Activated CD4-positive, alpha-beta T cell treated with anti-CD3 and anti-CD28 coated beads, Interleukin-2, amount 50 U/mL, for 1 hour (primary cell): Measurements from ENCODE around the gene GRIN2A.

Experiments
- DNase-seq: peaks from one replicate; pipeline ENCODE4 v3.0.0-alpha.2; 2020

The GRIN2A gene

DNA sequence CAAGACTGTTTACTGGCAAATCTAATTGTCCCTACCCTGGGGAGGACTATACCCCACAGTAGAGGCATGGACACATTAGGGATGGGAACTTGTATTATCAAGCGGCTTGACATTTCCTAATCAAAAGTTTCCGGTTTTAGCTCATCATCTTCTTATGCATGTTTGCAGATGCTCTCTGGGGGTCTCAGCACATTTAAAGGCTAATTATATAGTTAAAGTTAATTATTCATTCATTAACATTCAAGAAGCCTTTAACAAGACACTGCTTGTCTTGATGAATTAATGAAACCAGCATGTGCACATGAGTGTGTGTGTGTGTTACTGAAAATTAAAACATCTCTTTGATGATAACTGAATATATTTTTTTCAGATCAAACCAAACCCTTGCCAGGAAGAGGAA is 377.1 kb downstream of the GRIN2A start:
- no peak for DNase-seq

DNA sequence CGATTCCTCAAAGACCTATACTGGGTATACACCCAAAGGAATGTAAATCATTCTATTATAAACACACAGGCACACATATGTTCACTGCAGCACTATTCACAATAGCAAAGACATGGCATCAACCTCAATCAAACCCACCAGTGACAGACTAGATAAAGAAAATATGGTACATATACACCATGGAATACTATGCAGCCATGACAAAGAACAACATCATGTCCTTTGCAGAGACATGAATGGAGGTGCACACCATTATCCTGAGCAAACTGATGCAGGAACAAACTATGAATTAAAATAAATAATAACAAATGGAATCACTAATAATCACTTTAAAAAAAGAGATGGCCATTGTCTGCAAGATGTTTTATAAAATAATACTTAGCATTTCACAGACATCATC is 380.1 kb downstream of the GRIN2A start:
- no peak for DNase-seq

DNA sequence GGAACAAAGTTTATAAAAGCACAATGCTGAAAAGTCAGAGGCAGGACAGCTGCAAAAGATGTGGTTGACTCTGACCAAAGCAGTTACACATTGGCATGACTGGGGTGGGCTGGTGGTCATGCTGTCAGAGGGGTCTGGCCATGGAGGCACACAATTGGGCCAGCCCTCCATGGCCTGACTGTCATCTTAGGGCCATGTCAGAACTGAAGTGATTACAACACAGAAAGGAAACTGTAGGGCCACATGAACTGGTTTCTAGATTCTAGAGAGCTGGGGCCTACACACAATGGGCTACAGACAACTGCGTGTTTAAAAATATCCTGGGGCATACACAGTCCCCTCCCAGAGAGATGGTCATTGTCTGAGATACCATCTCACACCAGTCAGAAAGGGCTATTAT is 380.6 kb downstream of the GRIN2A start:
- no peak for DNase-seq

DNA sequence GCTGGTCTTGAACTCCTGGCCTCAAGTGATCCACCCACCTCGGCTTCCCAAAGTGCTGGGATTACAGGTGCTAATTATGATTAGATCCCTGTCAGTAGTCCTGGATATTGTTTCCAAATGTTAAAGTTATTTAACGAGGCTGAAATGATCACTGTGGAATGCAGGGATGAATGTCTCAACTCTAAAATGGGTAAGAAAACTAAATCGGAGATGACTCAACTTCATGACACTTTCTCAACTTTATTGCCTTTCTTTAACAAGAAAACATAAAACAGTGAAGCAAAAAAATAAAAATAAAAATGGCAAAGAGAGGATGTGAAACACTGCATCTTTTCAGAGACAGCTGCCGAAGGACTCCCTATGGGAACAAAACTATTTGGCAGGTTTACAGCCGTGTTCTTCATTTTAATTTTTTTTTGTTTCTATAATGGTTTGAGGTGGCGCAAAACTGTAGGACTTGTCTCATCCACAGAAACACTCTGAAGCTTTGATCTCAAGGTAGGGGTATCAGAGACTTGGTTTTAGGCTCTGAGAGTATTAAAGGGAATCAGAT is 382.0 kb downstream of the GRIN2A start:
- no peak for DNase-seq

DNA sequence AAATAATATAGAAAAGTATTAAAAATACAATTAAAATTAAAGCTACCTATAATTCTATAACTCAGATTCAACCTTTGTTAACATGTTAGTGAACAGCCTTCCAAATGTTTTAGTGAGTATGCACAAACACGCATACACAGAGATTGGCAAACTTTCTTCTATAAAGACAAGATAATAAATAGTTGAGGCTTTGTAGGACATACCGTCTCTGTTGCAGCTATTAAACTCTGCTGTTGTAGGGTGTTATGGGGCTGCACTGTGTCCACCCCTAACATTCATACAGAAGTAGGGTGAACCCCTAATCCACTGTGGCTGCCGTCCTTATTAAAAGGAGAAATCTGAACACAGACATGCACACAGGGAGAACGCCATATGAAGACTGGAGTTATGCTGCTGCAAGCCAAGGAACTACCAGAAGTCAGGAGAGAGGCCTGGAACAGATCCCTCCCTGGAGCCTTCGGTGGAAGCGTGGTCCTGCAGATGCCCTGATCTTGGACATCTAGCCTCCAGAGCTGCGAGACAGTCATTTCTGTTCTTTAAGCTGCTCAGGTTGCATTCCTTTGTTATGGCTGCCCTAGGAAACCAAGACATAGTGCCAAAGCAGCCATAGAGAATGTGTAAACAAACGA is 383.2 kb downstream of the GRIN2A start:
- DNase-seq: no peak

DNA sequence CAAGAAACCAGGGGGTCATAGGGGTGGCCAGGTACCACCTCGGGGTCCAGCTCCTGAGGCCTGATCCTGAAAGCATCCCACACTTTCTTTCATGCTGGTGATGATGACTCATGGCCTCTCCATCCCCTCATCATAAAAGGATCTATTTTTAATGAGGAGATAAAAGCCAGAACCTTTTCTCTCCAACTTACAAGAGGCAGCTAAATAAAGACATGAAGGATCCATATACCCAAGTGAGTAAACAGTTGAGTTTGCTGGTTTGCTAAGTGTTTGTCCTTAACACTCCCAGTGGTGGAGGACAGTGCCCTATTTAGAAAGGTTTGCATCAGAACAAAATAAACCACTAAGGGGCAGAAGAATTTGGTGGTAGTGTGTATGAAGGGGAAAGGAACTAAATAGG is 383.8 kb downstream of the GRIN2A start:
- DNase-seq: no peak

DNA sequence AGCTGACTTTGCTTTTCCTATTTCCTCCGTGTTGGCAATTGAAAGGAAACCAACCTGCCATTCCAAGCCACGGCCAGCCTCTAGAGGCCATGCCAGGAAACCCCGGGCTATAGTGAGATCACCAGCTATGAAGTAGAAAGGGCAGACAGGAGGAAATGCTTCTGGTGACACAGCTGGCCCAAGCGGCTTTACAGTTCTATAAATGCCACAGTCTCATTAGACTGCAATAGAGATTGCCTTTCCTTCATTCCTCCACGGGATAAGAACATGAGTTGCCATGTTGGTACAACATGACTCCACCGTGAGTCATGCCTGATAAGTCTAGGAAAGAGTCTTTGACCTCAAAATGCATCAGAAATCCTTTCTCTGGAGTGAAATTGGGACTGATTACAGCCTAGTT is 384.9 kb downstream of the GRIN2A start:
- no peak for DNase-seq

DNA sequence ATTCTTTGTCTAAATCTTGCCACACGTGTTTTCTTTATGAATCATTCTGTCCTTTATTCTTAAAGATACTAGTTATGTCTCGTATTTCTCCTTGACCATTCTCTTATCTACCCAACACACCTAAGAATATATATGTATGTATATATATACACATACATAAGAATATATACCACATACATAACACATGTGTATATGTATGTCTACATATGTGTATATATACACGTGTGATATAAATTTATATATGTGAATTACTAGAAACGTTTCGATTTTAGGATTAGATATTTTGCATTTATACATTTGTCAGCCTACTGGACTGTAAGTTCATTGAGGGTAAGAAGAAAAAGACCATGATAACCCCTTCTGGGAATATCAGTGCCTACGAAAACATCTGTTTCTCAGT is 388.6 kb downstream of the GRIN2A start:
- DNase-seq: no peak

DNA sequence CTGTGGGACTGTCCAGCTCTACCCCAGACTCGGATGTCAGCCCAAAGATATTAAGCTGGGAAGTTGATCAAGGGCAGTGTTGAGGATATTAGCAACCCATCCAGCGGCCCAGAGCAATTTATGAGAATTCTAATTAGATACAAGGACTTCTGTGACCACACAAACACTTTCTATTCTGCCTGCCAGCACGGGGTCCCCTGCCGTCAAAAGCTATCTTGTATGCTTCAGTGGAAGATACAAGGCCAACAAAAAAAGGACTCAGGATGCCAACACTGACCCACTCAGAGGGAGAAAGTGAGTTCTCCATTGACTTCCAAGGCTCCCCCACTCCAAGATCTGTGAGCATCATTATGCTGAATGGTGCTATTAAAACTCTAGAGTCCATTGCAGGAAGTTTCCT is 390.7 kb downstream of the GRIN2A start:
- no peak for DNase-seq

DNA sequence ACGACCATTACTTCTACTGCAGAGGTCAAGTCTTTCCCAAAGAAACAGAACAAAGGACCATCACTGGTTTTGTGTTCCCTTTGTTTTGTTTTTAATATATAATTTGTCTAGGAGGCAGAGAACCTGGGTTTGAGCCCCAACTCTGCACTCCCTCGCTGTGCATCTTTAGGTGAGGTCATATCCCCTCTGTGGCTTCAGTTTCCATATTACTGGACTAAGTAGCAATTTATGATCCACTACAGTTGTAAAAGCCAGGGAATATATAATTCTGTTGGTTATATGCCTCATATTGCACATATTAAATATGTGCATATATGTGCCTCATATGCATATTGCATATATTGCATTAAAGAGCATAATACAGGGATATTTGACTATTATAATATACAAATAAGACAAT is 392.0 kb downstream of the GRIN2A start:
- no peak for DNase-seq

DNA sequence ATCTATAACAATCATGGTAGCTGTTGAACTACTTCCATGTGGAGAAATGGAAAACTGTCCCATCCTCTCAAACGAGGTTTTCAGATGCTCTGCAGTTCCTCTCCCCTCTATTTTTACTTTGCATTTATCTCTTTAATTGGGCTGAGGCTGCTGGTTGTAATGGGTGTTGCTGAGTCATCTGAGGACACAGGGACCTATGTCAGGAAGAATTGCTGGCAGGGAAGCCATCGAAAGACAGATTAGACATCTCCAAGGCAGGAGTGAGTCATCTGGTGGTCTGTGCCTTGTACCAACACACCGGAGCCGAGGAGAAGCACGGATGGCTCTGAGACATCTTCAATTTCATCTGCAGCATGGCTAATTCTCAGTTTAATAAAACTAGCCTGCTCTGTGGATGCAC is 394.5 kb downstream of the GRIN2A start:
- no peak for DNase-seq

DNA sequence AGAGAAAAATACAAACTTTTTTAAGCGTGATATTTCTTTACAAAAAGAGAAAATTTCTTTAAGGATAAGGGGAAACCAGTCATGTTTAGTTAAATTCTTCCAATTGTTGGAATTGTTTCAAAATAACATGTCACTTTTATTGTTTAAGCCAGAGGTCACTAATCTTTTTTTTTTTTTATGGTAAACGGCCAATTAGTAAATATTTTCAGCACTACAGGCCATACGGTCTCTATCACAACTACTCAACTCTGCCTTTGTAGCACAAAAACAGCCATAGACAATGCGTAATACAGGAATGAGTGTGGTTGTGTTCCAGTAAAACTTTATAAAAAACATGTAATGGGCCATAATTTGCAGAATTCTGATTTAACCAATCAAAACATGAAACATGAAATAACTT is 401.4 kb downstream of the GRIN2A start:
- no peak for DNase-seq

DNA sequence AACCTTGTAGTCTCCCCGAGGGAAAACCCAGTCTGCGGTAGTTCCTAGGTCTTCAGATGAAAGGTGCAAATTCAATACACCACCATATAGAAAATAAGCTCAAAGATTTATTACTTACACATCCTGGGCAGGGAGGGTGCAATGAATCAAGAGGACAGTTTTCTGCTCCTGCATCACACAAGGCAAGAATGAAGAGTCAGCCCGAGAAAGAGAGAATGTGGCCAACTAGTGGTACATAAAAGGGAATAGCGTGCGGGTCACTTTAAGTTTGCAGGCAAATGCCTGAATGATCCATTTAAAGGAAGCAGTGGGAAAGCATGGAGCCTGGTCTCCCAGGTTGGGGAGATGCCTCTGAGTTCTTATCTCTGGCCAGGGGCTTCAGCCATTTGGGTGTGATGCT is 403.4 kb downstream of the GRIN2A start:
- no peak for DNase-seq

DNA sequence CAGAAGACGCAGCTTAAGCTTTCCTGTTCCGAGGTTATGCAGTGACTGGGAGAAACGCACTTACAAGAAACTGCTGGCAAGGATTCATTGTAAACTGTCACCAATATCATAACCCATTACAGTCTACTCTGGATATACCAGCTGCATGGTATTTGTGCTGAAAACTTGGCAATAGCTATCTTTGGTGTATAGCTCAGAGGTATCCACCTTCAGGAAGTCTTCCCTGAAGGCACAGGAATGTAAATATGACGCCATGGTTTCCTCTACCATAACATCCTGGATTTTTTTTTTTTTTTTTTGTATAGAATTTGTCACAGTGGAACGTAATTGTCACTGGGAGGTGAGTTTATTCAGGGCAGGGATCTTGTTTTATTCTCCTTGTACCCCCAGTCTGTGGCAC is 406.2 kb downstream of the GRIN2A start:
- no peak for DNase-seq

DNA sequence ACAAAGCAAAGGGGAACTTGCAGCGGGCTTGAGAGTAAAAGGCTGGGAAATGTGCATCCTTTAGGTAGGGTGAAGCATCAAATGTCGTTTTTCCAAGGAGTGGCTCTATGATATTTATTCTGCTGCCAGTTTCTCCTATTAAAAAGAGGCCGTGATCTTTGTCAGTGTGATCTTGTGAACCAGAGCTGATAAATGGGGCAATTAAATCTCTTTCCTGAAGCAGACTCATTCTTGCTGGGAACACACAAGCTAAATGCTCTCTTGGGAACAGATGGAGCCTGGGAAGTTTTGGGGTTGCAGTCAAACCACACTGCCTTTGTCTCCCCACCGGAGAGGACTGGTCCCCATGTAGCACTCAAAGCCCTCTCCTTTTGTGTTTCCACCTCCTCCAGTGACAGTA is 408.9 kb downstream of the GRIN2A start:
- DNase-seq: no peak

DNA sequence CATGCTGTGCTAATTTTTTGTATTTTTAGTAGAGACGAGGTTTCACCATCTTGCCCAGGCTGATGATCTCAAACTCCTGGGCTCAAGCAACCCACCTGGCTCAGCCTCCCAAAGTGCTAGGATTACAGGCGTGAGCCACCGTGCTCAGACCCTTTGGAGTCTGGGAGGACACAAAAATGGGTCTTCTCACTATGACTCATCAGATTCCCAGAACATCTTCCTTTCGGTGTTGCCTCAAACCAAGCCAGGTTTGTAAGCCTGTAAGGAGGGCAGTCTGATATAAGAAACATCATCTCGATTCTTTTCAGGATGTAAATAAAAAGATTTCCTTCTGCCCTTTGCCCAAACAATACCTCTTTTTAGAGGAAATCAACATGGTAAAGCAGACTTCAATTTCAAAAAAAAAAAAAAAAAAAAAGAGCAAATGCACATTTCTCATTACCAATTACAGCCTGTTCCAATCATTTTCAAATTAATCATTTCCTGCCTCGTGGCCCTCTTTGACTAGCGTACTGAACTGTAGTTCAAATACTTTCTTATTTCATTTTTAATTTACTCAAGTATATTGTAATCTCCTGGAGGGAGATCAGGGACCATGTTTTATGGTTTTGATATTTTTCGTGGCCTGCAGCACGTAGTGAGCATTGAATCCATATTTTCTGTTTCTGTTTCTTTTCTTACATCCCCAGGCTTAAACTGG is 409.6 kb downstream of the GRIN2A start:
- no peak for DNase-seq

DNA sequence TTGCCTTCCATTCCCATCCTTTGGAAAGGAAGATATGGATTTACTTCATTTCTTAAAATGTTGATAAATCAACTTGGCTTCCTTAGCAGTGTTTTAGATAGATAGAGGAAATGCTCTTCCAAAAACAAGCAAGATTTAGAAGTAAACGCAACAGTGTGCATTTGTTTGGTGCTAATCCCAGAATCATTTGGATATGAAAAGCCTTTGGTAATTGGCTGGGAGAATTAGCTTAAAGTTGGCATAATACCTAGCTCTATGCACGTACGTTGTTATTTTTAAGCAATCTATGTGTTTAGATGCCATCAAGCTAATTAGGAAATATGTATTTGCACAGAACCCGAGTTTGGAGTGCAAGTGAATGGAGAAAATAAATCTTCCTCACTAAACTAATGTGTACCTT is 415.3 kb downstream of the GRIN2A start:
- no peak for DNase-seq

DNA sequence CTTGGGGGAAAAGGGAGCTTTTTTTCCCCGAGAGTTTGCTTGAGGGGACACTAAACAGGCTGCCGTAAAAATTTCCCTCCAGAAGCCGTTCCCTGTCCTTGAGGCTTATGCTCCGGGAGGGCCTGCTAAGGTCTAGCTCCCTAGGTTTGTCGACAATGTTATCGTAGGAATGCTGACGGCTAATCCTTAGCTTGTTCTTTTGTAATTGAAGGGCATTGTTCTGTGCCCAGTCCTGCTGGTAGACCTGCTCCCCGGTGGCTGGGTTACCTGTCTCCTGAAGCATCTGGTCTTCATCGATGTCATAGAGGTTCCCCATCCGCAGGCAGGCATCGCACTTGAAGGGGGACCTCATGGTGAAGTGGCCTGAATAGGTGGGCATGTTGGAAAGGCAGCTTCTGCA is 418.7 kb downstream of the GRIN2A start:
- no peak for DNase-seq

DNA sequence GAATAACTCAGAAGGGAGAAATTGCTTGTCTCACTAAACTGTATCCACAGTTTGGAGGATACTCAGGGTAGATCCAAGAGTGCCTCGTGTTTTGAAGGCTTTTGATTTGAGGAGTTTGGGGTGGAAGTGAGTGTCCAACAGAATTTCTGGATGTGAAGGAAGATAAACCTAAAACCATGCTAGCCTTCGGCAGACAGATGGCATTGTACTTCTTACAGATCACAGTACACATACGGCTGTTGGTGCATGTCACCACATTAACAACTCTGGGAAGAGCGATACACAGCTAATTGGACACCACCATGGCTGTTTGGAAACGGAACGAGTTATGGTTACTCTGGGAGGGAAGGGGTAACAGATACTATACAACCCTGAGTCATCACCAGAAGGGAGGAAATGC is 420.4 kb downstream of the GRIN2A start:
- no peak for DNase-seq

DNA sequence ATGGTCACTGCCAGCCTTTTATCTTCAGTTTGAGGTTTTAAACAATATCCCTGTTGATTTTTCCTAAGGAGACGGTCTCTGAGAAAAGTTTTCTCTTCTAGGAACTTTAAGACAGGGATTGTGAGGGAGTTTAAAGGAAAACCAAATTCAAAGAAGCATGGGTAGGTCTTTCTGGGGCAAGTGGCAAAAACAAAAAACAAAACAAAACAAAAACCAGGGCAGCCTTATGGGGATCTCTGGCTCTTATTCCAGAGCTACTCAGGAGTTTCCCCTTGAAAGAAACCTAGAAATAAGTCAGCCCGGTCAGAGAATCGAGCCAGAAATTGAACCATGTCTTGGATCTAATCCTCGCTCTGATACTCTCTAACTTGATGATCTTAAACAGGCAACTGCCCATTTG is 424.5 kb downstream of the GRIN2A start:
- no peak for DNase-seq

DNA sequence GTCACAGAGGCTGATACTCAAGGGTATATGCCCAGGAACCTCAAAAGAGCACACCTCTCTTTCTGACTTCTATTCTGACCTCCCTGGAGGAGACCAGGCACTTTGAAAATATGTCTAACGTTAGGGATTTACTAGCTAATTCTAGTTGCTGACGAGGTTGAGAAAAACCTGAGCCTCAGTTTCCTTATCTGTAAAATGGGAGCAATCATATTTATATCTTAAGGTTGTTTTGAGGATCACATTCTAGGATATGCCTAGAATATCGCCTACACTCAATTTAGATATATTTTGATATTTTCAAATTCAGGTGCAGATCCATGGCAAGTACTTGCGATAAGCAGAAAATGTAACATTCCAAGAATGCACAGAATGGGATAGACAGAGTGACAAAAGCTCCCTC is 425.8 kb downstream of the GRIN2A start:
- no peak for DNase-seq

DNA sequence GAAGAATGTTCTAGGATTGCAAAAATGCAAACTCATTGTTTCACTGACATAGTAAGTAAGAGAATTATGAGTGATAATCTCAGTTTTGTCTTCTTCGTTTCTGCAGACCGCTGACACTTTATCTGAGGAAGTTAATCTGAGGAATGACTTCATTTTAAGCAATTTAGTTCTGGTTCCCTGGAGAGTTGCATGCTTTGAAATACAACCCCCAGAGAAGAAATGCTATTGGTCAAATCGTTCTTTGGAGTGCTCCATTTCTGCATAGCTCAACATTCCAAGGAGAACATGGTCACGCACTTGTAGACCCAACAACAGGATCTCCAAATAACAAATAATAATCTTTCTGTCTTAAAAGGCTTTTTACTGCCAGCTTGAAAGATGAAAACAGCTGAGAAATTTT is 427.1 kb downstream of the GRIN2A start:
- DNase-seq: no peak

DNA sequence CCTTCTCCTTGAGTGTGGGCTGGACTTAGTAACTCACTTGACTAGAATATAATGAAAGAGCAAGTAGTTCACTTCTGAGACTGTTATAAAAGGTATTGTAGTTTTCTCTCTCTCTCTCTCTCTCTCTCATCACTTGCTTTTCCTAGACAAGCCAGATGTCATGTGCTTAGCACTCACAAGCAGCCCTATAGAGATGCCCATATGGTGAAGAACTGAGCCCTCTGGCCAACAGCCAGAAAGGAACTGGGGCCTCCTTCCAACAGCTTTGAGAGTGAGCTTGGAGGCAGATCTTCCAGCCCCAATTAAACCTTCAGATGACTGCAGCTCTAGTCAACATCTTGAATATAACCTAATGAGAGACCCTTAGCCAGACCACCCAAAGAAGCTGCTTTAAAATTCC is 440.5 kb downstream of the GRIN2A start:
- no peak for DNase-seq

DNA sequence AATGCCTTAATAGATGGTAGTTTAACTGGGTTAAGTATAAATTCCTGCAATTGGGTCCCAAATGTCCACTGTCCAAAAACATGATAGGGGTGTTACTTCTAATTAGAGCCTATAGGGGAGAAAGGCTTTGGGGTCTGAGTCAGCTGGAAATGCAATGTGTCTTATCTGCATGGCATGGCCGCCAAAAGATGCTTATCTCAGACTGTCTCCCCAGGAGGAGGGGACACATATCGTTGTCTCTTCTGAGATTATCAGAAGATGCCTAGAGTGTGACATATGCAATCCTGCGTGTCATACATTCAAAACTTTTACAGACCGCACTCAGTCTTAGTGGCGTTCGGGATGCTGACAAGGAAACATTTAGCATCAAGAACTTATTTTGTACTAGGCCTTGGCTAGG is 442.9 kb downstream of the GRIN2A start:
- DNase-seq: no peak

DNA sequence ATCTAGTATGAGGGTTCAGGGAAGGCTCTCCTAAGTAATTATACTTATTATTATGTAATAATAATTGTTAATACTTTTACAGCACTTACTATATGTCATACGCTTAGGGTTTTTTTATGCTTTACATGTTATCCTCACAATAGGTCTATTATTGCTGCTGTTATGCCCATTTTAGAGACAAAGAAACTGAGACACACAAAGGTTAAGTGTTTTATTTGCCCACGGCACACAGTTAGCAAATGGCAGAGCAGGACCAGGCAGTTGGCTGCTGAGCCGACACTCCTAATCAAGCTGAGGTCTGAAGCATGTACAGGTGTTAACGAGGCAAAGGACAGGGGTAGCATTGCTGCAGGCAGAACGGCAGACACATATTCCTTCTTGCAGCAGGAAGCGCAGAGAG is 443.5 kb downstream of the GRIN2A start:
- no peak for DNase-seq
